HepG2 (cell line): ENCODE measurements around the gene TRIM8. TPM values are rescaled to one million over a fixed set of nuclear protein-coding genes. Genes with fewer than 3 reads are reported as not detected.

Source experiments
- ADNP ChIP-seq: sonication (generic); formaldehyde crosslinking; IDR thresholded peaks from 2 replicates; pipeline ENCODE4 v1.4.0; 2020; ENCODE audit warnings: missing genetic modification reagents
- CENPX ChIP-seq: sonication (generic); formaldehyde crosslinking; IDR thresholded peaks from 2 replicates; pipeline ENCODE4 v1.9.0; 2021; ENCODE audit warnings: mild to moderate bottlenecking, missing genetic modification reagents, moderate library complexity
- ELF4 ChIP-seq: sonication (generic); formaldehyde crosslinking; IDR thresholded peaks from 2 replicates; pipeline ENCODE4 v1.5.0; 2020; ENCODE audit warnings: missing genetic modification reagents, mild to moderate bottlenecking, moderate library complexity, borderline replicate concordance
- FOXA1 ChIP-seq, 2 experiments: fragments of 450-650 bp in 1 of 2; sonication (generic) in 1 of 2; formaldehyde crosslinking in 1 of 2; IDR thresholded peaks; 2 replicates each; pipeline versions ENCODE4 v1.4.0 to v1.6.1; 2016 to 2020; ENCODE audit warnings: missing genetic modification reagents in 1 of 2
- GMEB2 ChIP-seq: IDR thresholded peaks from 2 replicates; pipeline ENCODE4 v1.6.1; 2016; ENCODE audit warnings: missing biosample characterization, missing genetic modification reagents, low read depth
- KDM3A ChIP-seq: IDR thresholded peaks from 2 replicates; pipeline ENCODE4 v1.6.1; 2018; ENCODE audit warnings: low read depth, missing compliant biosample characterization
- MEIS2 ChIP-seq: sonication (generic); formaldehyde crosslinking; IDR thresholded peaks from 2 replicates; pipeline ENCODE4 v1.9.0; 2021; ENCODE audit warnings: mild to moderate bottlenecking, missing genetic modification reagents
- POGK ChIP-seq: sonication (generic); formaldehyde crosslinking; conservative IDR thresholded peaks from 2 replicates; pipeline ENCODE4 v1.8.0; 2022; ENCODE audit warnings: mild to moderate bottlenecking, moderate library complexity, missing genetic modification reagents
- RAD51 ChIP-seq: fragments of 450-650 bp; IDR thresholded peaks from 2 replicates; pipeline ENCODE4 v1.6.1; 2016; ENCODE audit warnings: borderline replicate concordance
- RELA ChIP-seq: sonication (generic); formaldehyde crosslinking; IDR thresholded peaks from 2 replicates; pipeline ENCODE4 v1.4.0; 2020; ENCODE audit warnings: missing genetic modification reagents
- SP4 ChIP-seq: sonication (generic); formaldehyde crosslinking; IDR thresholded peaks from 2 replicates; pipeline ENCODE4 v1.8.1; 2023; ENCODE audit warnings: mild to moderate bottlenecking, missing genetic modification reagents
- ZBTB20 ChIP-seq: sonication (generic); formaldehyde crosslinking; IDR thresholded peaks from 2 replicates; pipeline ENCODE4 v1.8.1; 2023; ENCODE audit warnings: missing genetic modification reagents, low read depth, mild to moderate bottlenecking, borderline replicate concordance
- ZHX2 ChIP-seq, 2 experiments: sonication (generic) in 1 of 2; formaldehyde crosslinking in 1 of 2; IDR thresholded peaks; 2 replicates each; pipeline versions ENCODE4 v1.6.1 to v1.9.0; 2014 to 2022; ENCODE audit warnings: antibody characterized with exemption in 1 of 2, borderline replicate concordance in 1 of 2, inconsistent platforms in 1 of 2, low read depth in 1 of 2, missing genetic modification reagents in 1 of 2
- ZNF264 ChIP-seq: sonication (generic); formaldehyde crosslinking; IDR thresholded peaks from 2 replicates; pipeline ENCODE4 v1.4.0; 2020; ENCODE audit warnings: missing genetic modification reagents
- ZNF674 ChIP-seq: sonication (generic); formaldehyde crosslinking; IDR thresholded peaks from 2 replicates; pipeline ENCODE4 v1.5.0; 2020; ENCODE audit warnings: low read depth, mild to moderate bottlenecking, missing genetic modification reagents
- polyA plus RNA-seq, 8 experiments: library from polyadenylated mRNA; depleted of rRNA in 3 of 8; stranded (reverse) in 7 of 8; unstranded in 1 of 8; fragments of >200 nt; fragmentation: Illumina TruSeq in 4 of 8; extraction: Trizol in 4 of 8; gene quantifications; 2 replicates each; pipeline versions ENCODE4 v1.2.1 to v1.2.3, GENCODE V29; 2011 to 2016; ENCODE audit warnings: low read depth in 4 of 8, missing spikeins in 1 of 8, mixed read lengths in 1 of 8; ENCODE audit not compliant: insufficient read depth in 1 of 8
- total RNA-seq, 5 experiments: library from RNA; depleted of rRNA; stranded (reverse); fragments of >200 nt; fragmentation: Illumina TruSeq; extraction: Trizol; gene quantifications; 2 replicates each; pipeline ENCODE4 v1.2.3, GENCODE V29; 2016; ENCODE audit warnings: low read depth in 1 of 5
- TF ChIP-seq, protein P1 (sequence below): sonication (generic); formaldehyde crosslinking; IDR thresholded peaks from 2 replicates; pipeline ENCODE4 v1.8.0; 2022; ENCODE audit warnings: mild to moderate bottlenecking, missing genetic modification reagents

The TRIM8 gene
- total and polyA plus RNA-seq, 2 of the 13 experiments (the other 11 are each of a cell fraction or from before 2014, with no cell fraction given) = 38.9 to 66.5 TPM

GRCh38 chr10:102641880-102642735, 2.2 kb upstream of the TRIM8 start (continued):
- TF ChIP-seq GMEB2 (CRISPR knock-in tag) (0 out of 2 replicates have a peak, but pooled peaks have one; percentile 30), ELF4 (CRISPR knock-in tag) (no peak), KDM3A (no peak), ZHX2 (IDR thresholded peaks at IDR 0.05; ENCODE audit: low read depth) (no peak), ZHX2 (CRISPR knock-in tag; IDR thresholded peaks at IDR 0.05; ENCODE audit: borderline replicate concordance) (no peak), RAD51 (peak; percentile 54; the same call in 1 of the 2 replicates), MEIS2 (CRISPR knock-in tag) (no peak), FOXA1 (IDR thresholded peaks at IDR 0.05) (no peak), FOXA1 (CRISPR knock-in tag; IDR thresholded peaks at IDR 0.05) (no peak), SP4 (CRISPR knock-in tag) (peak; percentile 85), POGK (CRISPR knock-in tag) (no peak), ZBTB20 (CRISPR knock-in tag) (no peak), ADNP (CRISPR knock-in tag) (no peak), ZNF264 (no peak), RELA (CRISPR knock-in tag) (no peak), CENPX (CRISPR knock-in tag) (no peak), ZNF674 (CRISPR knock-in tag) (no peak)
- TF ChIP-seq, protein P1, sequence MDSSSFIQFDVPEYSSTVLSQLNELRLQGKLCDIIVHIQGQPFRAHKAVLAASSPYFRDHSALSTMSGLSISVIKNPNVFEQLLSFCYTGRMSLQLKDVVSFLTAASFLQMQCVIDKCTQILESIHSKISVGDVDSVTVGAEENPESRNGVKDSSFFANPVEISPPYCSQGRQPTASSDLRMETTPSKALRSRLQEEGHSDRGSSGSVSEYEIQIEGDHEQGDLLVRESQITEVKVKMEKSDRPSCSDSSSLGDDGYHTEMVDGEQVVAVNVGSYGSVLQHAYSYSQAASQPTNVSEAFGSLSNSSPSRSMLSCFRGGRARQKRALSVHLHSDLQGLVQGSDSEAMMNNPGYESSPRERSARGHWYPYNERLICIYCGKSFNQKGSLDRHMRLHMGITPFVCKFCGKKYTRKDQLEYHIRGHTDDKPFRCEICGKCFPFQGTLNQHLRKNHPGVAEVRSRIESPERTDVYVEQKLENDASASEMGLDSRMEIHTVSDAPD = no peak
